HCT116 (cell line): ENCODE results near the gene LEUTX. TPM values are rescaled to one million over a fixed set of nuclear protein-coding genes. Genes with fewer than 3 reads are reported as not detected.

ENCODE experiments used
- ATAC-seq: fragments of 200-7000 bp; cut with Tn5 transposase; 2 replicates; pipeline ENCODE4 v1.9.1; 2020; ENCODE audit warnings: mild to moderate bottlenecking, moderate library complexity
- BruUV-seq: library from RNA; stranded (reverse); fragments of 400-500 nt; replicated peaks from 2 replicates; lab custom pipeline; 2021; lab: Mats Ljungman, UMichigan
- CTCF ChIA-PET: fragments of 300-600 bp; sonication (Branson Sonifier 250); formaldehyde crosslinking; loops from one replicate; lab custom pipeline; 2021; ENCODE audit warnings: antibody characterized with exemption; lab: Charles Lee
- POLR2A ChIA-PET: fragments of 300-600, 350-600 bp; sonication (Branson Sonifier 250); formaldehyde crosslinking; loops from one replicate; lab custom pipeline; 2021; ENCODE audit warnings: antibody characterized with exemption; lab: Charles Lee
- RAD21 ChIA-PET, 2 experiments: fragments of 300-600 bp; sonication (Branson Sonifier 250); formaldehyde crosslinking; loops; one replicate each; lab custom pipeline; 2023; ENCODE audit warnings: low total read pairs in 2 of 2; ENCODE audit not compliant: uncharacterized antibody in 2 of 2, unreplicated experiment in 2 of 2, low non-redundant PET in 1 of 2; lab: Charles Lee
- DNase-seq: peaks from one replicate; pipeline ENCODE4 v3.0.0-alpha.2; 2010; ENCODE audit warnings: low read depth, low spot score
- H2AFZ ChIP-seq: fragments of 200-600 bp; shearing (Covaris generic), sonication (generic); 2 replicates; pipeline ENCODE4 v1.6.1; 2017; ENCODE audit warnings: low read depth, mixed run types, mixed read lengths, antibody characterized with exemption, low read length; ENCODE audit not compliant: poor library complexity, severe bottlenecking
- H3K27ac ChIP-seq: 2 replicates; pipeline ENCODE4 v1.5.1; 2012; ENCODE audit warnings: low read depth, low read length
- H3K27me3 ChIP-seq: fragments of 200-600 bp; sonication (generic); 2 replicates; pipeline ENCODE4 v1.6.1; 2016; ENCODE audit warnings: mixed run types, low read length, mixed read lengths; ENCODE audit not compliant: insufficient read depth
- H3K36me3 ChIP-seq, 2 experiments: fragments of 200-500 bp in 1 of 2; fragments of 200-600 bp in 1 of 2; sonication (Bioruptor generic) in 1 of 2; sonication (generic) in 1 of 2; 2 replicates each; pipeline versions ENCODE4 v1.5.1 to v1.6.1; 2014 to 2016; ENCODE audit warnings: low read length in 2 of 2, inconsistent platforms in 1 of 2, mixed read lengths in 1 of 2, mixed run types in 1 of 2; ENCODE audit not compliant: insufficient read depth in 2 of 2, control insufficient read depth in 1 of 2
- H3K4me1 ChIP-seq, 2 experiments: fragments of 200-600 bp in 1 of 2; sonication (generic) in 1 of 2; 2 replicates each; pipeline versions ENCODE4 v1.5.1 to v1.6.1; 2012 to 2017; ENCODE audit warnings: low read length in 2 of 2, inconsistent platforms in 1 of 2, mild to moderate bottlenecking in 1 of 2, mixed read lengths in 1 of 2, mixed run types in 1 of 2, moderate library complexity in 1 of 2; ENCODE audit not compliant: insufficient read depth in 2 of 2, control insufficient read depth in 1 of 2
- H3K4me2 ChIP-seq: fragments of 200-600 bp; sonication (generic); 2 replicates; pipeline ENCODE4 v1.6.1; 2017; ENCODE audit warnings: mixed run types, low read length, mixed read lengths
- H3K4me3 ChIP-seq, 2 experiments: fragments of 200-600 bp in 1 of 2; sonication (generic) in 1 of 2; replicated peaks in 1 of 2; 2 replicates each; pipeline ENCODE4 v1.5.1; 2011 to 2016; ENCODE audit warnings: low read length in 2 of 2, control low read depth in 1 of 2, low read depth in 1 of 2, mild to moderate bottlenecking in 1 of 2, mixed read lengths in 1 of 2, mixed run types in 1 of 2
- H3K79me2 ChIP-seq: fragments of 200-600 bp; sonication (generic); 2 replicates; pipeline ENCODE4 v1.6.1; 2017; ENCODE audit warnings: mild to moderate bottlenecking, mixed run types, low read length, moderate library complexity, mixed read lengths; ENCODE audit not compliant: insufficient read depth
- H3K9ac ChIP-seq: fragments of 200-600 bp; sonication (generic); 2 replicates; pipeline ENCODE4 v1.6.1; 2016; ENCODE audit warnings: low read length, mixed read lengths
- H3K9me2 ChIP-seq: fragments of 200-600 bp; sonication (generic), shearing (Covaris generic); 2 replicates; pipeline ENCODE4 v1.6.1; 2017; ENCODE audit warnings: mixed run types, mild to moderate bottlenecking, moderate library complexity; ENCODE audit not compliant: insufficient read depth
- H3K9me3 ChIP-seq, 2 experiments: fragments of 200-500 bp in 1 of 2; fragments of 200-600 bp in 1 of 2; sonication (Bioruptor generic) in 1 of 2; sonication (generic) in 1 of 2; 2 replicates each; pipeline ENCODE4 v1.6.1; 2014 to 2017; ENCODE audit warnings: low read length in 2 of 2, mixed read lengths in 2 of 2, inconsistent platforms in 1 of 2, low read depth in 1 of 2, mild to moderate bottlenecking in 1 of 2, mixed run types in 1 of 2, moderate library complexity in 1 of 2; ENCODE audit not compliant: control insufficient read depth in 1 of 2, insufficient read depth in 1 of 2
- H4K20me1 ChIP-seq: fragments of 200-600 bp; sonication (generic), shearing (Covaris generic); 2 replicates; pipeline ENCODE4 v1.6.1; 2017; ENCODE audit warnings: mixed run types, mild to moderate bottlenecking, moderate library complexity; ENCODE audit not compliant: insufficient read depth
- CEBPB ChIP-seq: IDR thresholded peaks from 2 replicates; pipeline ENCODE4 v1.6.1; 2012; ENCODE audit warnings: low read depth
- EGR1 ChIP-seq: IDR thresholded peaks from 2 replicates; pipeline ENCODE4 v1.6.1; 2012; ENCODE audit warnings: low read depth
- ELF1 ChIP-seq: IDR thresholded peaks from 2 replicates; pipeline ENCODE4 v1.6.1; 2012; ENCODE audit warnings: low read depth, borderline replicate concordance
- EZH2 ChIP-seq: fragments of 200-600 bp; sonication (generic); IDR thresholded peaks from 2 replicates; pipeline ENCODE4 v1.6.1; 2017; ENCODE audit warnings: antibody characterized with exemption, mixed run types
- JUND ChIP-seq: IDR thresholded peaks from 2 replicates; pipeline ENCODE4 v1.6.1; 2012
- POLR2A ChIP-seq: IDR thresholded peaks from 2 replicates; pipeline ENCODE4 v1.7.0; 2011; ENCODE audit warnings: borderline replicate concordance; ENCODE audit not compliant: insufficient read depth, insufficient read length; ENCODE audit errors: extremely low read depth
- POLR2AphosphoS5 ChIP-seq: IDR thresholded peaks from 2 replicates; pipeline ENCODE4 v1.6.1; 2011; ENCODE audit warnings: mild to moderate bottlenecking, low read depth, low read length, moderate library complexity
- RAD21 ChIP-seq: IDR thresholded peaks from 2 replicates; pipeline ENCODE4 v1.6.1; 2012; ENCODE audit warnings: low read depth, mild to moderate bottlenecking
- REST ChIP-seq: IDR thresholded peaks from 2 replicates; pipeline ENCODE4 v1.6.1; 2012; ENCODE audit warnings: low read depth
- SRF ChIP-seq: IDR thresholded peaks from 2 replicates; pipeline ENCODE4 v1.6.1; 2012; ENCODE audit warnings: low read depth
- TCF7L2 ChIP-seq: IDR thresholded peaks from 2 replicates; pipeline ENCODE4 v1.7.0; 2011; ENCODE audit warnings: borderline replicate concordance, inconsistent platforms; ENCODE audit not compliant: insufficient read depth, insufficient read length; ENCODE audit errors: extremely low read depth
- YY1 ChIP-seq: IDR thresholded peaks from 2 replicates; pipeline ENCODE4 v1.6.1; 2011; ENCODE audit warnings: low read length, low read depth, moderate library complexity, mild to moderate bottlenecking; ENCODE audit not compliant: insufficient replicate concordance; ENCODE audit errors: extremely low read depth
- ZFX ChIP-seq: fragments of 450-650 bp; IDR thresholded peaks from 2 replicates; pipeline ENCODE4 v1.6.1; 2017
- intact Hi-C: fragments of 100-400 bp; cut with micrococcal nuclease; formaldehyde crosslinking; loops from 2 replicates; pipeline ENCODE4 v1.10.0; 2022
- total RNA-seq: library from RNA; stranded (reverse); gene quantifications from one replicate; pipeline ENCODE4 v1.2.1, GENCODE V29; 2021; ENCODE audit not compliant: unreplicated experiment

The LEUTX gene
- total RNA-seq, 1 experiment from 2014 or later, result not detected

- Histone ChIP-seq H3K79me2 (no peaks in the 10 kb centered on the region), H2AFZ (no peak overlapping the region), H3K9me3 (no peaks in the 10 kb centered on the region), H3K27ac (no peak overlapping the region), H3K27me3 (peaks cover 71% of the 10 kb centered on the region), H4K20me1 (no peaks in the 10 kb centered on the region), H3K36me3 (no peaks in the 10 kb centered on the region), H3K9ac (no peak overlapping the region), H3K4me3 (no peak overlapping the region), H3K4me1 (no peaks in the 10 kb centered on the region), H3K4me2 (no peak overlapping the region), H3K9me2 (no peaks in the 10 kb centered on the region)
- no peak for TF ChIP-seq CEBPB
- no peak for TF ChIP-seq EZH2
- no peak for TF ChIP-seq ELF1
- TF ChIP-seq EGR1, result no peak
- no peak for TF ChIP-seq ZFX
- no peak for TF ChIP-seq TCF7L2
- TF ChIP-seq RAD21, result no peak
- TF ChIP-seq JUND, result no peak
- TF ChIP-seq REST, result no peak
- TF ChIP-seq POLR2AphosphoS5, result no peak
- TF ChIP-seq YY1, result no peak
- no peak for TF ChIP-seq SRF
- TF ChIP-seq POLR2A, result no peak
- RAD21 ChIA-PET, result no interaction called here
- no peak for DNase-seq
- no peak for ATAC-seq
- POLR2A ChIA-PET, result no interaction called here
- BruUV-seq, result no TSS peak
- intact Hi-C loops, result no loop called here
- CTCF ChIA-PET, result no interaction called here
Observed at GRCh38 chr19:39737351-39737750, 41.3 kb upstream of the LEUTX start.
